GM10266 (cell line): Measurements from ENCODE around the gene D2HGDH.

Experiments
- DNase-seq: peaks from one replicate; pipeline ENCODE4 v3.0.0; 2012; ENCODE audit errors: extremely low spot score
- CTCF ChIP-seq: IDR thresholded peaks from 2 replicates; pipeline ENCODE4 v1.5.1; 2012; ENCODE audit warnings: mild to moderate bottlenecking, low read depth; ENCODE audit not compliant: control insufficient read depth, insufficient read depth; ENCODE audit errors: missing control alignments

D2HGDH gene

GRCh38 chr2:241770185-241770935 is 35.9 kb downstream of the D2HGDH start:
- DNase-seq = peak; percentile 20
- TF ChIP-seq CTCF = no peak

- DNase-seq = peak; percentile 29
- TF ChIP-seq CTCF = no peak
Observed at GRCh38 chr2:241770936-241771285, 36.5 kb downstream of the D2HGDH start.

DNA sequence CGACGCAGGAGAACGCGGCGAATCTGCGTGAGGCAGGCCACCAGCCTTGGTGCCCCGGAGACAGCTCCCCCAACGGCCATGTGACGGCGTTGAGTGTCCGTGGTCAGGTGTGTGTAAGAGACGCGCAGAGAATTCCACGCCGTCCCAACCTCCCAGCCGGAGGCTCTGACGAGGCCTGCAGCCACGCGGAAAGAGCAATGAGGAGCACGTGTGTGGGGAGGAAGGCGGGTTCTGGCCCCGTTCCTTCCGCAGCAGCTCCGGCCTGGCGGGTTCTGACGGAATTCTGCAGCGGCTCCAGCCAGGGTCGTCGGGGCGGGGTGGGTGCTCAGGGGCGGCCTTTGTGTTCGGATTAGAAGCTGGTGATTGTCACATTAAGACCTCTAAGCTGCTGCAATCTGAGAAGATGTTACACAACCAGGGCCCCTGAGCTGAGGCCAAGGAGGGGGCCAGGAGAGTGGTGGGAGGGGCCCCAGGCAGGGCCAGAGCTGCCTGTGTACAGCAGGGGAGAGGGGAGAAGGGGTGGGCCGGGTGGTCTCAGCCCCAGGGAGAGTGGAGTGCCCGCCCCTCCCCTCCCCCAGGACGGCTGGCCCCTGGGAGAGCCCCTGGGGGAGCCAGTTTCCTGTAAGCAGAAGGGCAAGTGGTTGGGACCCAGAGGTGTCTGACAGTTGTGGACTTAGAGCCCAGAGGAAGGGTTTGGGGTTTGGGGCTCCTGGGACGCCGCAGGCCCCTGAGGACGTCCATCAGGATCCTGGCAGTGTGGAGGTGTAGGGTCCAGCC is 37.0 kb downstream of the D2HGDH start:
- peak; percentile 47 for DNase-seq

GRCh38 chr2:241772063-241772499 is 37.7 kb downstream of the D2HGDH start:
- peak; percentile 60 for DNase-seq
- TF ChIP-seq CTCF = no peak

More for the DNA sequence above, 37.0 kb downstream of the D2HGDH start:
- no peak for TF ChIP-seq CTCF

- no peak for TF ChIP-seq CTCF
- no peak for DNase-seq
Observed at GRCh38 chr2:241773511-241774418, 39.3 kb downstream of the D2HGDH start.

- DNase-seq = no peak
- no peak for TF ChIP-seq CTCF
Observed at GRCh38 chr2:241774419-241775222, 40.2 kb downstream of the D2HGDH start.
